K562 (cell line): ENCODE results near the gene UPF1. TPM values are rescaled to one million over a fixed set of nuclear protein-coding genes. Genes with fewer than 3 reads are reported as not detected.
A peak's percentile ranks its signal among the peaks of the same experiment; 100 is the strongest.

Source experiments
- CAMTA2 ChIP-seq: fragments of 250-450 bp; sonication (Bioruptor Pico); conservative IDR thresholded peaks from 2 replicates; pipeline ENCODE4 v1.5.1; 2022
- FOXK1 ChIP-seq: sonication (generic); formaldehyde crosslinking; IDR thresholded peaks from 2 replicates; pipeline ENCODE4 v1.8.0; 2022; ENCODE audit warnings: missing genetic modification reagents, mild to moderate bottlenecking, borderline replicate concordance
- HDAC3 ChIP-seq: fragments of 450-650 bp; IDR thresholded peaks from 2 replicates; pipeline ENCODE4 v1.6.1; 2018; ENCODE audit warnings: borderline replicate concordance, mild to moderate bottlenecking, moderate library complexity; ENCODE audit not compliant: partially characterized antibody
- MAFG ChIP-seq: fragments of 450-650 bp; conservative IDR thresholded peaks from 2 replicates; pipeline ENCODE4 v1.6.1; 2016; ENCODE audit warnings: missing genetic modification characterization, missing compliant biosample characterization
- NCOA4 ChIP-seq: fragments of 450-650 bp; IDR thresholded peaks from 2 replicates; pipeline ENCODE4 v1.6.1; 2018; ENCODE audit warnings: mild to moderate bottlenecking; ENCODE audit not compliant: partially characterized antibody
- NRF1 ChIP-seq, 2 experiments: fragments of 450-650 bp; IDR thresholded peaks in 1 of 2; conservative IDR thresholded peaks in 1 of 2; 2 replicates each; pipeline ENCODE4 v1.6.1; 2014; ENCODE audit warnings: mild to moderate bottlenecking in 2 of 2
- PCBP2 ChIP-seq: fragments of 200-400 bp; formaldehyde crosslinking; IDR thresholded peaks from 2 replicates; pipeline ENCODE4 v1.6.1; 2018; ENCODE audit warnings: low read length, low read depth, mild to moderate bottlenecking, moderate library complexity; ENCODE audit not compliant: poor library complexity, severe bottlenecking
- RB1 ChIP-seq: fragments of 450-650 bp; IDR thresholded peaks from 2 replicates; pipeline ENCODE4 v1.6.1; 2017; ENCODE audit warnings: low read depth, mild to moderate bottlenecking
- U2AF1 ChIP-seq: fragments of 200-400 bp; formaldehyde crosslinking; optimal IDR thresholded peaks from 2 replicates; pipeline ENCODE3; 2017; ENCODE audit warnings: mild to moderate bottlenecking, low read depth, low read length, moderate library complexity
- ZBTB8A ChIP-seq: fragments of 450-650 bp; IDR thresholded peaks from 2 replicates; pipeline ENCODE4 v1.6.1; 2018; ENCODE audit warnings: mild to moderate bottlenecking, moderate library complexity; ENCODE audit not compliant: partially characterized antibody
- ZC3H11A ChIP-seq: IDR thresholded peaks from 2 replicates; pipeline ENCODE4 v1.6.1; 2012; ENCODE audit warnings: low read depth, low read length, improper control_type of control experiment
- ZNF384 ChIP-seq: IDR thresholded peaks from 2 replicates; pipeline ENCODE4 v1.6.1; 2012; ENCODE audit warnings: low read depth, low read length, improper control_type of control experiment
- ZNF436 ChIP-seq: fragments of 250-450, 450-650 bp; sonication (Bioruptor Pico); formaldehyde crosslinking; IDR thresholded peaks from 2 replicates; pipeline ENCODE4 v1.7.0; 2020; ENCODE audit warnings: mild to moderate bottlenecking
- ZNF444 ChIP-seq: fragments of 250-450 bp; sonication (Bioruptor Pico); IDR thresholded peaks from 2 replicates; pipeline ENCODE4 v1.4.0; 2020; ENCODE audit warnings: mild to moderate bottlenecking, moderate library complexity
- polyA plus RNA-seq, 8 experiments: library from polyadenylated mRNA; depleted of rRNA in 4 of 8; stranded (reverse) in 5 of 8; unstranded in 3 of 8; fragments of >200 nt; fragmentation: Nextera tagmentation in 2 of 8; fragmentation: Illumina TruSeq in 1 of 8; extraction: Ambion mirVana in 2 of 8; extraction: Trizol in 1 of 8; gene quantifications; 2 replicates each; pipeline versions ENCODE4 v1.2.1 to v1.2.3, GENCODE V29; 2011 to 2014; ENCODE audit warnings: inconsistent platforms in 1 of 8, missing spikeins in 1 of 8
- total RNA-seq, 7 experiments: library from RNA; depleted of rRNA in 6 of 7; stranded (reverse); fragments of >200 nt in 6 of 7; fragmentation: Illumina TruSeq in 2 of 7; extraction: Trizol in 2 of 7; gene quantifications; 2 replicates each; pipeline versions ENCODE4 v1.2.1 to v1.2.3, GENCODE V29; 2011 to 2021; ENCODE audit warnings: low replicate concordance in 1 of 7
- TF ChIP-seq, protein P1 (sequence below): fragments of 250-450 bp; sonication (Bioruptor Pico); IDR thresholded peaks from 2 replicates; pipeline ENCODE4 v1.4.0; 2020; ENCODE audit warnings: mild to moderate bottlenecking, moderate library complexity
- TF ChIP-seq, protein P2 (sequence below), 2 experiments: fragments of 450-650 bp; conservative IDR thresholded peaks; 2 replicates each; pipeline ENCODE4 v1.6.1; 2017; ENCODE audit warnings: mild to moderate bottlenecking in 2 of 2, moderate library complexity in 2 of 2
- TF ChIP-seq, protein P3 (sequence below), 2 experiments: IDR thresholded peaks; 2 replicates each; pipeline ENCODE4 v1.6.1; 2011; ENCODE audit warnings: borderline replicate concordance in 1 of 2, control low read depth in 1 of 2, low read depth in 1 of 2, low read length in 1 of 2, mild to moderate bottlenecking in 1 of 2, mixed read lengths in 1 of 2, moderate library complexity in 1 of 2; ENCODE audit not compliant: insufficient read depth in 1 of 2, insufficient read length in 1 of 2, poor library complexity in 1 of 2, severe bottlenecking in 1 of 2; ENCODE audit errors: extremely low read depth in 1 of 2
- TF ChIP-seq, protein P4 (sequence below): fragments of 450-650 bp; formaldehyde crosslinking; IDR thresholded peaks from 2 replicates; pipeline ENCODE4 v1.4.0; 2022; ENCODE audit warnings: missing genetic modification characterization
- TF ChIP-seq, protein P5 (sequence below): fragments of 250-450 bp; sonication (Bioruptor Pico); IDR thresholded peaks from 2 replicates; pipeline ENCODE4 v1.8.0; 2022; ENCODE audit warnings: inconsistent platforms

The UPF1 gene
- total and polyA plus RNA-seq, 9 of the 15 experiments (the other 6 are each of a cell fraction or from before 2014, with no cell fraction given): 0.34 to 103 (median 27.9) TPM

DNA sequence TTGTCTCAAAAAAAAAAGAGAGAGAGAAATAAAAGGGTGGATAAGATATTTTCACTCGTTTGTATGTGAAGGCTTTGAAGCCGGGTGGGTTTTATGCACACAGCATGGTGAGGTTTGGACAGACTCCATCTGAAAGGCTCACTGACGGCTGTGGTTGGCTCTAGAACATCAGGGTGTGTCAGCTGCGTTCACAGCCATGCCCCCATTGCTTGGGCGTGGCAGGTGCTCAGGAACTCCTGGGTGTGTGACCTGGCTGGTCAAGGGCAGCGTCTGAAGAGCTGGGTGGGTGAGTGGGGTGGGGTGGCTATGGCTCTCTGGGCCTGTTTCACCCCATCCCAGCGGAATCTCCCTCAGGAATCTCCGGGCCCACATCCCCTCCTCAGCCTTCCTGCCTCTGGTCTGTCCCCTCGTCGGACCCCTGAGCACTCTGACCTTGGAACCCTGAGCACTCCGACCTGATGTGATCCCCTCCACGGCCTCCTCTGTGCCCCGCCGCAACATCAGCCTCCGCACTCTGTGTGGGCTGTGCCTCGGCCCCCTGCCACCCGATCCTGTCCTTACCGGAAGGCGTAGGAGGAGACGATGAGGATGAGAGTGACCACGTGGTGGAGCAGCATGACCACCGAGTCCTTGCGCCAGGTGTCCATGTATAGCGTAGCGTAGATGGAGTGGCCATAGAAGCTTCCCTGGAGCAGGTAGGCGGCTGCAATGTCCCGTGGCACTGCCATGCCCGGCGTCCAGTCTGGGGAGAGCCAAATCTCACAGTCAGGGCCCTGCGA lies 52.0 kb downstream of the UPF1 start (continued):
- TF ChIP-seq, protein P1, sequence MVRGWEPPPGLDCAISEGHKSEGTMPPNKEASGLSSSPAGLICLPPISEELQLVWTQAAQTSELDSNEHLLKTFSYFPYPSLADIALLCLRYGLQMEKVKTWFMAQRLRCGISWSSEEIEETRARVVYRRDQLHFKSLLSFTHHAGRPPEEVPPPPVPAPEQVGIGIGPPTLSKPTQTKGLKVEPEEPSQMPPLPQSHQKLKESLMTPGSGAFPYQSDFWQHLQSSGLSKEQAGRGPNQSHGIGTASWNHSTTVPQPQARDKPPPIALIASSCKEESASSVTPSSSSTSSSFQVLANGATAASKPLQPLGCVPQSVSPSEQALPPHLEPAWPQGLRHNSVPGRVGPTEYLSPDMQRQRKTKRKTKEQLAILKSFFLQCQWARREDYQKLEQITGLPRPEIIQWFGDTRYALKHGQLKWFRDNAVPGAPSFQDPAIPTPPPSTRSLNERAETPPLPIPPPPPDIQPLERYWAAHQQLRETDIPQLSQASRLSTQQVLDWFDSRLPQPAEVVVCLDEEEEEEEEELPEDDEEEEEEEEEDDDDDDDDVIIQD: no peak
- TF ChIP-seq, protein P2, sequence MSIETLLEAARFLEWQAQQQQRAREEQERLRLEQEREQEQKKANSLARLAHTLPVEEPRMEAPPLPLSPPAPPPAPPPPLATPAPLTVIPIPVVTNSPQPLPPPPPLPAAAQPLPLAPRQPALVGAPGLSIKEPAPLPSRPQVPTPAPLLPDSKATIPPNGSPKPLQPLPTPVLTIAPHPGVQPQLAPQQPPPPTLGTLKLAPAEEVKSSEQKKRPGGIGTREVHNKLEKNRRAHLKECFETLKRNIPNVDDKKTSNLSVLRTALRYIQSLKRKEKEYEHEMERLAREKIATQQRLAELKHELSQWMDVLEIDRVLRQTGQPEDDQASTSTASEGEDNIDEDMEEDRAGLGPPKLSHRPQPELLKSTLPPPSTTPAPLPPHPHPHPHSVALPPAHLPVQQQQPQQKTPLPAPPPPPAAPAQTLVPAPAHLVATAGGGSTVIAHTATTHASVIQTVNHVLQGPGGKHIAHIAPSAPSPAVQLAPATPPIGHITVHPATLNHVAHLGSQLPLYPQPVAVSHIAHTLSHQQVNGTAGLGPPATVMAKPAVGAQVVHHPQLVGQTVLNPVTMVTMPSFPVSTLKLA (conservative IDR thresholded peaks at IDR 0.05): peak in 1 of 2 experiments; percentile 60; a peak in 2 of 4 replicates
- TF ChIP-seq, protein P3, sequence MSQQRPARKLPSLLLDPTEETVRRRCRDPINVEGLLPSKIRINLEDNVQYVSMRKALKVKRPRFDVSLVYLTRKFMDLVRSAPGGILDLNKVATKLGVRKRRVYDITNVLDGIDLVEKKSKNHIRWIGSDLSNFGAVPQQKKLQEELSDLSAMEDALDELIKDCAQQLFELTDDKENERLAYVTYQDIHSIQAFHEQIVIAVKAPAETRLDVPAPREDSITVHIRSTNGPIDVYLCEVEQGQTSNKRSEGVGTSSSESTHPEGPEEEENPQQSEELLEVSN (IDR thresholded peaks at IDR 0.05; ENCODE audit: borderline replicate concordance in 1 of 2, extremely low read depth in 1 of 2, insufficient read depth in 1 of 2, insufficient read length in 1 of 2, low read depth in 1 of 2, low read length in 1 of 2, poor library complexity in 1 of 2, severe bottlenecking in 1 of 2): peak in 1 of 2 experiments; percentile 17
- TF ChIP-seq, protein P4, sequence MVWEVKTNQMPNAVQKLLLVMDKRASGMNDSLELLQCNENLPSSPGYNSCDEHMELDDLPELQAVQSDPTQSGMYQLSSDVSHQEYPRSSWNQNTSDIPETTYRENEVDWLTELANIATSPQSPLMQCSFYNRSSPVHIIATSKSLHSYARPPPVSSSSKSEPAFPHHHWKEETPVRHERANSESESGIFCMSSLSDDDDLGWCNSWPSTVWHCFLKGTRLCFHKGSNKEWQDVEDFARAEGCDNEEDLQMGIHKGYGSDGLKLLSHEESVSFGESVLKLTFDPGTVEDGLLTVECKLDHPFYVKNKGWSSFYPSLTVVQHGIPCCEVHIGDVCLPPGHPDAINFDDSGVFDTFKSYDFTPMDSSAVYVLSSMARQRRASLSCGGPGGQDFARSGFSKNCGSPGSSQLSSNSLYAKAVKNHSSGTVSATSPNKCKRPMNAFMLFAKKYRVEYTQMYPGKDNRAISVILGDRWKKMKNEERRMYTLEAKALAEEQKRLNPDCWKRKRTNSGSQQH (CRISPR knock-in tag): no peak
- TF ChIP-seq ZC3H11A (no peak), ZBTB8A (no peak), CAMTA2 (CRISPR knock-in tag) (no peak), RB1 (no peak), FOXK1 (CRISPR knock-in tag) (no peak), ZNF384 (no peak), HDAC3 (no peak), U2AF1 (no peak), ZNF444 (no peak), PCBP2 (no peak), MAFG (tag) (no peak), NRF1 (conservative IDR thresholded peaks at IDR 0.05 in 1 of 2, IDR thresholded peaks at IDR 0.05 in 1 of 2) (0 out of 4 replicates have a peak, but pooled peaks of 1 of the 2 experiments have one; percentile 11), ZNF436 (CRISPR knock-in tag) (no peak), NCOA4 (no peak)
- TF ChIP-seq, protein P5, sequence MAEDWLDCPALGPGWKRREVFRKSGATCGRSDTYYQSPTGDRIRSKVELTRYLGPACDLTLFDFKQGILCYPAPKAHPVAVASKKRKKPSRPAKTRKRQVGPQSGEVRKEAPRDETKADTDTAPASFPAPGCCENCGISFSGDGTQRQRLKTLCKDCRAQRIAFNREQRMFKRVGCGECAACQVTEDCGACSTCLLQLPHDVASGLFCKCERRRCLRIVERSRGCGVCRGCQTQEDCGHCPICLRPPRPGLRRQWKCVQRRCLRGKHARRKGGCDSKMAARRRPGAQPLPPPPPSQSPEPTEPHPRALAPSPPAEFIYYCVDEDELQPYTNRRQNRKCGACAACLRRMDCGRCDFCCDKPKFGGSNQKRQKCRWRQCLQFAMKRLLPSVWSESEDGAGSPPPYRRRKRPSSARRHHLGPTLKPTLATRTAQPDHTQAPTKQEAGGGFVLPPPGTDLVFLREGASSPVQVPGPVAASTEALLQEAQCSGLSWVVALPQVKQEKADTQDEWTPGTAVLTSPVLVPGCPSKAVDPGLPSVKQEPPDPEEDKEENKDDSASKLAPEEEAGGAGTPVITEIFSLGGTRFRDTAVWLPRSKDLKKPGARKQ: peak; percentile 54; the same call in 1 of the 2 replicates
